K562 (cell line): Measurements from ENCODE around the gene ACOD1. TPM values are rescaled to one million over a fixed set of nuclear protein-coding genes. Genes with fewer than 3 reads are reported as not detected.
A peak's percentile ranks its signal among the peaks of the same experiment; 100 is the strongest.

Experiments used
- DDX20 ChIP-seq: fragments of 450-650 bp; IDR thresholded peaks from 2 replicates; pipeline ENCODE4 v1.6.1; 2016; ENCODE audit warnings: missing genetic modification characterization, low read depth, mild to moderate bottlenecking, missing compliant biosample characterization, moderate library complexity
- ERF ChIP-seq: fragments of 450-650 bp; formaldehyde crosslinking; IDR thresholded peaks from 2 replicates; pipeline ENCODE4 v1.4.0; 2020; ENCODE audit warnings: mild to moderate bottlenecking, mixed read lengths
- FOXP1 ChIP-seq: sonication (generic); formaldehyde crosslinking; IDR thresholded peaks from 2 replicates; pipeline ENCODE4 v1.8.0; 2022; ENCODE audit warnings: mild to moderate bottlenecking, missing genetic modification reagents
- PHB2 ChIP-seq: fragments of 450-650 bp; IDR thresholded peaks from 2 replicates; pipeline ENCODE4 v1.6.1; 2017; ENCODE audit warnings: low read depth
- RAD21 ChIP-seq, 2 experiments: fragments of 250-450 bp in 1 of 2; fragments of 450-650 bp in 1 of 2; sonication (Bioruptor Pico) in 1 of 2; formaldehyde crosslinking in 1 of 2; IDR thresholded peaks in 1 of 2; conservative IDR thresholded peaks in 1 of 2; 2 replicates each; pipeline versions ENCODE4 v1.4.0 to v1.8.0; 2020 to 2022; ENCODE audit warnings: mild to moderate bottlenecking in 2 of 2, moderate library complexity in 1 of 2
- SAP30 ChIP-seq: fragments of 200-600 bp; sonication (generic); IDR thresholded peaks from 2 replicates; pipeline ENCODE4 v1.6.1; 2012; ENCODE audit warnings: borderline replicate concordance, low read depth, mild to moderate bottlenecking, moderate library complexity, low read length, control low read depth, inconsistent platforms; ENCODE audit not compliant: insufficient read depth, poor library complexity, severe bottlenecking
- SIX5 ChIP-seq, 2 experiments: IDR thresholded peaks; 2 replicates each; pipeline ENCODE4 v1.6.1; 2011; ENCODE audit warnings: low read length in 2 of 2, borderline replicate concordance in 1 of 2, low read depth in 1 of 2, mild to moderate bottlenecking in 1 of 2, moderate library complexity in 1 of 2; ENCODE audit not compliant: insufficient read depth in 1 of 2
- SMC3 ChIP-seq: conservative IDR thresholded peaks from 2 replicates; pipeline ENCODE4 v1.6.1; 2011; ENCODE audit warnings: low read depth, low read length, improper control_type of control experiment; ENCODE audit not compliant: insufficient read depth
- STAG1 ChIP-seq: sonication (generic); formaldehyde crosslinking; IDR thresholded peaks from 2 replicates; pipeline ENCODE4 v1.5.0; 2020; ENCODE audit warnings: missing genetic modification reagents, borderline replicate concordance
- ZNF717 ChIP-seq: fragments of 250-450 bp; sonication (Bioruptor Pico); IDR thresholded peaks from 2 replicates; pipeline ENCODE4 v1.5.0; 2021
- polyA plus RNA-seq, 8 experiments: library from polyadenylated mRNA; depleted of rRNA in 4 of 8; stranded (reverse) in 5 of 8; unstranded in 3 of 8; fragments of >200 nt; fragmentation: Nextera tagmentation in 2 of 8; fragmentation: Illumina TruSeq in 1 of 8; extraction: Ambion mirVana in 2 of 8; extraction: Trizol in 1 of 8; gene quantifications; 2 replicates each; pipeline versions ENCODE4 v1.2.1 to v1.2.3, GENCODE V29; 2011 to 2014; ENCODE audit warnings: inconsistent platforms in 1 of 8, missing spikeins in 1 of 8
- total RNA-seq, 7 experiments: library from RNA; depleted of rRNA in 6 of 7; stranded (reverse); fragments of >200 nt in 6 of 7; fragmentation: Illumina TruSeq in 2 of 7; extraction: Trizol in 2 of 7; gene quantifications; 2 replicates each; pipeline versions ENCODE4 v1.2.1 to v1.2.3, GENCODE V29; 2011 to 2021; ENCODE audit warnings: low replicate concordance in 1 of 7
- TF ChIP-seq, protein P1 (sequence below), 2 experiments: fragments of 450-650 bp; formaldehyde crosslinking in 1 of 2; IDR thresholded peaks; 2 replicates each; pipeline versions ENCODE4 v1.4.0 to v1.6.1; 2014 to 2020; ENCODE audit warnings: mild to moderate bottlenecking in 2 of 2, borderline replicate concordance in 1 of 2, low read depth in 1 of 2
- TF ChIP-seq, protein P2 (sequence below), 2 experiments: IDR thresholded peaks in 1 of 2; conservative IDR thresholded peaks in 1 of 2; 2 replicates each; pipeline ENCODE4 v1.6.1; 2016; ENCODE audit warnings: low read depth in 2 of 2, mild to moderate bottlenecking in 1 of 2, missing compliant biosample characterization in 1 of 2, missing genetic modification characterization in 1 of 2, moderate library complexity in 1 of 2
- TF ChIP-seq, protein P3 (sequence below): IDR thresholded peaks from 2 replicates; pipeline ENCODE4 v1.6.1; 2012; ENCODE audit warnings: low read depth, low read length, improper control_type of control experiment, borderline replicate concordance

ACOD1 gene
- total and polyA plus RNA-seq, 9 of the 15 experiments (the other 6 are each of a cell fraction or from before 2014, with no cell fraction given) = not detected

DNA sequence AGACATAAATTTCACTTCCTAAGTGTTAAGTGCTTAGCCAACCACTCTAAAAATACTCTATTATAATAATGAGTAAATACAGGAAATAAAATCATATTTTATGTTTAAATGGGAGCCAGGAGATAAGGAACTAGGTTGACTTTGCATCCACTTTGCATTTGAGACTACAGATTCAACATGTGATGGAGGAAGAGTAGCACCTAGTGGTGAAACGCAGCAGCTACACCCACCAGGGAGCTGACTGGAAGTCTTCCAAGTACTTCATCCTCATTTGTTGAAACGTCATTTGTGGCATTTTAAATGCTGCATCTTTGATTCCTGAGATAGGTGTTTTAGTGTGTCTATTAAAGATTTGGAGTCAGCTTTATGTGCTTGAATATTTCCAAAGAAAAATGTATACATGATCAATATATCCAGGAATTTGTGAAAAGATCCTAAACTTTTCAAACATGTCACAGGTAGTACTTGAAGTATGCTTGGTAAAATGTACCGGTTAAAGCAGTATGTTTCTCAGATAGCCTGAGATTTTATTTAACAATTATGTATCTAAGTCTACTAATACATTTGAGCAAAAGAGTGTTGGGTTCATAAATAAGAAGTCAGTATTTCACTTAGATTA lies 44.7 kb upstream of the ACOD1 start (continued):
- TF ChIP-seq SAP30 = no peak
- TF ChIP-seq FOXP1 (CRISPR knock-in tag) = no peak
- no peak for TF ChIP-seq DDX20 (tag)
- TF ChIP-seq, protein P1, sequence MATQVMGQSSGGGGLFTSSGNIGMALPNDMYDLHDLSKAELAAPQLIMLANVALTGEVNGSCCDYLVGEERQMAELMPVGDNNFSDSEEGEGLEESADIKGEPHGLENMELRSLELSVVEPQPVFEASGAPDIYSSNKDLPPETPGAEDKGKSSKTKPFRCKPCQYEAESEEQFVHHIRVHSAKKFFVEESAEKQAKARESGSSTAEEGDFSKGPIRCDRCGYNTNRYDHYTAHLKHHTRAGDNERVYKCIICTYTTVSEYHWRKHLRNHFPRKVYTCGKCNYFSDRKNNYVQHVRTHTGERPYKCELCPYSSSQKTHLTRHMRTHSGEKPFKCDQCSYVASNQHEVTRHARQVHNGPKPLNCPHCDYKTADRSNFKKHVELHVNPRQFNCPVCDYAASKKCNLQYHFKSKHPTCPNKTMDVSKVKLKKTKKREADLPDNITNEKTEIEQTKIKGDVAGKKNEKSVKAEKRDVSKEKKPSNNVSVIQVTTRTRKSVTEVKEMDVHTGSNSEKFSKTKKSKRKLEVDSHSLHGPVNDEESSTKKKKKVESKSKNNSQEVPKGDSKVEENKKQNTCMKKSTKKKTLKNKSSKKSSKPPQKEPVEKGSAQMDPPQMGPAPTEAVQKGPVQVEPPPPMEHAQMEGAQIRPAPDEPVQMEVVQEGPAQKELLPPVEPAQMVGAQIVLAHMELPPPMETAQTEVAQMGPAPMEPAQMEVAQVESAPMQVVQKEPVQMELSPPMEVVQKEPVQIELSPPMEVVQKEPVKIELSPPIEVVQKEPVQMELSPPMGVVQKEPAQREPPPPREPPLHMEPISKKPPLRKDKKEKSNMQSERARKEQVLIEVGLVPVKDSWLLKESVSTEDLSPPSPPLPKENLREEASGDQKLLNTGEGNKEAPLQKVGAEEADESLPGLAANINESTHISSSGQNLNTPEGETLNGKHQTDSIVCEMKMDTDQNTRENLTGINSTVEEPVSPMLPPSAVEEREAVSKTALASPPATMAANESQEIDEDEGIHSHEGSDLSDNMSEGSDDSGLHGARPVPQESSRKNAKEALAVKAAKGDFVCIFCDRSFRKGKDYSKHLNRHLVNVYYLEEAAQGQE (IDR thresholded peaks at IDR 0.05; ENCODE audit: borderline replicate concordance) = peak; percentile 62
- TF ChIP-seq, protein P1 (CRISPR knock-in tag; IDR thresholded peaks at IDR 0.05; ENCODE audit: low read depth) = no peak
- peak; percentile 72 to 83 for TF ChIP-seq RAD21 (CRISPR knock-in tag; conservative IDR thresholded peaks at IDR 0.05 in 1 of 2, IDR thresholded peaks at IDR 0.05 in 1 of 2)
- TF ChIP-seq ERF (CRISPR knock-in tag) = no peak
- no peak for TF ChIP-seq ZNF717
- TF ChIP-seq, protein P2, sequence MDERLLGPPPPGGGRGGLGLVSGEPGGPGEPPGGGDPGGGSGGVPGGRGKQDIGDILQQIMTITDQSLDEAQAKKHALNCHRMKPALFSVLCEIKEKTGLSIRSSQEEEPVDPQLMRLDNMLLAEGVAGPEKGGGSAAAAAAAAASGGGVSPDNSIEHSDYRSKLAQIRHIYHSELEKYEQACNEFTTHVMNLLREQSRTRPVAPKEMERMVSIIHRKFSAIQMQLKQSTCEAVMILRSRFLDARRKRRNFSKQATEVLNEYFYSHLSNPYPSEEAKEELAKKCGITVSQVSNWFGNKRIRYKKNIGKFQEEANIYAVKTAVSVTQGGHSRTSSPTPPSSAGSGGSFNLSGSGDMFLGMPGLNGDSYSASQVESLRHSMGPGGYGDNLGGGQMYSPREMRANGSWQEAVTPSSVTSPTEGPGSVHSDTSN (CRISPR knock-in tag; IDR thresholded peaks at IDR 0.05; ENCODE audit: low read depth) = no peak
- TF ChIP-seq, protein P2 (tag; conservative IDR thresholded peaks at IDR 0.05; ENCODE audit: low read depth) = no peak
- TF ChIP-seq SIX5 (IDR thresholded peaks at IDR 0.05; ENCODE audit: borderline replicate concordance in 1 of 2, insufficient read depth in 1 of 2, low read depth in 1 of 2, low read length in 2 of 2) = no peak
- TF ChIP-seq SMC3 = peak; percentile 71
- TF ChIP-seq, protein P3, sequence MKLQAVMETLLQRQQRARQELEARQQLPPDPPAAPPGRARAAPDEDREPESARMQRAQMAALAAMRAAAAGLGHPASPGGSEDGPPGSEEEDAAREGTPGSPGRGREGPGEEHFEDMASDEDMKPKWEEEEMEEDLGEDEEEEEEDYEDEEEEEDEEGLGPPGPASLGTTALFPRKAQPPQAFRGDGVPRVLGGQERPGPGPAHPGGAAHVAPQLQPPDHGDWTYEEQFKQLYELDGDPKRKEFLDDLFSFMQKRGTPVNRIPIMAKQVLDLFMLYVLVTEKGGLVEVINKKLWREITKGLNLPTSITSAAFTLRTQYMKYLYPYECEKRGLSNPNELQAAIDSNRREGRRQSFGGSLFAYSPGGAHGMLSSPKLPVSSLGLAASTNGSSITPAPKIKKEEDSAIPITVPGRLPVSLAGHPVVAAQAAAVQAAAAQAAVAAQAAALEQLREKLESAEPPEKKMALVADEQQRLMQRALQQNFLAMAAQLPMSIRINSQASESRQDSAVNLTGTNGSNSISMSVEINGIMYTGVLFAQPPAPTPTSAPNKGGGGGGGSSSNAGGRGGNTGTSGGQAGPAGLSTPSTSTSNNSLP = no peak
- no peak for TF ChIP-seq PHB2
- TF ChIP-seq STAG1 (CRISPR knock-in tag) = peak; percentile 61; the same call in 1 of the 2 replicates
